RWPE1 (cell line): ENCODE measurements around the gene NAV3.

Experiments
- CTCF ChIA-PET: fragments of 350-600 bp; sonication (Branson Sonifier 250); formaldehyde crosslinking; extraction: SDS; loops from one replicate; lab custom pipeline; 2021; lab: Yijun Ruan, JAX
- POLR2A ChIA-PET: fragments of 400-600 bp; formaldehyde crosslinking; extraction: SDS; loops from one replicate; lab custom pipeline; 2020; ENCODE audit warnings: antibody characterized with exemption; ENCODE audit not compliant: low non-redundant PET; lab: Yijun Ruan, JAX
- DNase-seq: peaks from one replicate; pipeline ENCODE4 v3.0.0; 2012; ENCODE audit warnings: low spot score
- H3K27ac ChIP-seq: fragments of 450-650 bp; 2 replicates; pipeline ENCODE4 v1.5.1; 2017
- CTCF ChIP-seq: fragments of 450-650 bp; conservative IDR thresholded peaks from 2 replicates; pipeline ENCODE4 v1.5.1; 2017; ENCODE audit warnings: low read depth, mild to moderate bottlenecking

Gene NAV3

GRCh38 chr12:77946541-77947061 lies 115.9 kb downstream of the NAV3 start:
- no peak for DNase-seq
- CTCF ChIA-PET: interaction anchor here (0.7 to 1.2 kb wide), 2 partner anchors 11 to 21 kb away, joined by 3 to 4 read pairs; no protein-coding TSS in a partner anchor
- no peak for TF ChIP-seq CTCF
- no peak overlapping the region for H3K27ac ChIP-seq
- POLR2A ChIA-PET: no interaction called here

GRCh38 chr12:77947330-77947729 lies 116.6 kb downstream of the NAV3 start:
- DNase-seq: peak; percentile 35
- no peak overlapping the region for H3K27ac ChIP-seq
- no peak for TF ChIP-seq CTCF
- POLR2A ChIA-PET: no interaction called here
- CTCF ChIA-PET: interaction anchor here (0.7 to 1.2 kb wide), 2 partner anchors 12 to 21 kb away, joined by 3 to 4 read pairs; no protein-coding TSS in a partner anchor

- DNase-seq: no peak
- ChIA-PET POLR2A (no interaction called here), CTCF (no interaction called here)
- TF ChIP-seq CTCF: no peak
- no peak overlapping the region for H3K27ac ChIP-seq
These were observed 117.1 kb downstream of the NAV3 start for GRCh38 chr12:77947746-77948145.

GRCh38 chr12:77949943-77950342 lies 119.2 kb downstream of the NAV3 start:
- no peak overlapping the region for H3K27ac ChIP-seq
- ChIA-PET POLR2A (no interaction called here), CTCF (no interaction called here)
- DNase-seq: no peak
- no peak for TF ChIP-seq CTCF

GRCh38 chr12:77953528-77954205 lies 123.0 kb downstream of the NAV3 start:
- DNase-seq: no peak
- ChIA-PET CTCF (interaction anchor here (0.5 kb wide), 1 partner anchor 1051 kb away, joined by 6 read pairs; no protein-coding TSS in a partner anchor), POLR2A (no interaction called here)
- H3K27ac ChIP-seq: no peak overlapping the region
- TF ChIP-seq CTCF: no peak

GRCh38 chr12:77954206-77954555 lies 123.5 kb downstream of the NAV3 start:
- no peak for TF ChIP-seq CTCF
- CTCF ChIA-PET: interaction anchor here (0.5 to 0.7 kb wide), 2 partner anchors 205 to 1051 kb away, joined by 6 to 8 read pairs; no protein-coding TSS in a partner anchor
- DNase-seq: no peak
- H3K27ac ChIP-seq: no peak overlapping the region
- POLR2A ChIA-PET: no interaction called here
